Effector CD8-positive, alpha-beta T cell (primary cell): ENCODE data around the gene EYA4.
"Not testable (repeated sequence)": the region's sequence is repeated elsewhere in the genome, so short reads cannot be mapped to it uniquely, and the experiment has no call there.

Experiments used
- DNase-seq: peaks from one replicate; lab custom pipeline; 2025; lab: John Stamatoyannopoulos, UW

The EYA4 gene

DNA sequence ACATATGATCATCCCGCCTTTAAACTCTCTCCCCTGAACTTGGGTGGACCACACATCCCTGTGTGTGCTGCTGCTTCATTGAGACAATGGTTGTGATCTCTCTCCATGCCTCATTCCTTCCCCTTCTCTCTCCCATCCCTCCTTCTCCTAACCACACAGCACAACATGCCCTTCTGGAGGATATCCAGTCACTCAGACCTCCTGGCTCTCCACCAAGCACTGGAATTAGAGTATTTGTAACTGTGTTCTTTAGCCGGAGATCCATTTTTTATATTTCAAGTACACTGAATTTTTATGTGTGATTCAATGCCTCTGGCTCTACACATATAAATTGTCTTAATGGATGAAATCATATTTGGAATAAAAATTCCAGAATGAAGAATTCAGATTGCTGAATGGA lies 287.4 kb downstream of the EYA4 start:
- no peak for DNase-seq

GRCh38 chr6:133532908-133533307 lies 291.8 kb downstream of the EYA4 start:
- no peak for DNase-seq

- no peak for DNase-seq
Observed at GRCh38 chr6:133539502-133540259, 298.5 kb downstream of the EYA4 start.

DNA sequence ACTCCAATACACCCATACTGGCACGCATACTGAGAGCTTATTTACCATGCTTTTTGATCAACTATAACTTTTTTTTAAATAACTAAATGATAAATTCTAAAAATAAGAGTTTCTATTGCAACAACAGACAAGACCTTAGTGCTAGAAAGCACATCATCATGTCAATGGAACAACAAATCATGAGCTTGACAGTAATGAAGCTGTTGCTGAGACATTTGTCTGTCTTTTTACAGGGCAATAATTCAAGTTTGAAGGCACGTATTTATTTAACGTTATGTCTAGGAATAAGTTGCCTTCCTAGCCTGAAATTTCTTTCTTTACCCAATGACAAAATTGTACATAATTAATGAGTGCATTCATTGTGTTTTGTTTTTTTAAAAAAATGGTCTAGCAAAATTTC lies 299.2 kb downstream of the EYA4 start:
- no peak for DNase-seq

DNA sequence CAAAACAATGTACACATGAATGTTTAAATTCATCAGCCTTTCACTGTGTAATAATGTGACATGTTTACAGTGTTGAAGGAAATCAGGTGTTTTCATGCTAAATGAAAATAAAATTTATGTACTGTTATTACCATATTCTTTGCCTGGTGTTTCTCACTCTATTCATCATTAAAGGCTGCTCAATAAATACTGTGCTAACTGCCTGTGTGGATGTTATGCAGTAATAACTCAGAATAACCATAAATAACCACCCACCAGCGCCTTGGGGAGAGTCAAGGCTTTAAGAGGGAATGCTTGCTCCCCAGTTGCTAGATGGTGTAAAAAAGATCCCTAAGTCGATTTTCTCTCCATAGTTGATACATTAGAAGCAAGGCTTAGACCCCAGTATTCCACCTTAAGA lies 299.9 kb downstream of the EYA4 start:
- no peak for DNase-seq

DNA sequence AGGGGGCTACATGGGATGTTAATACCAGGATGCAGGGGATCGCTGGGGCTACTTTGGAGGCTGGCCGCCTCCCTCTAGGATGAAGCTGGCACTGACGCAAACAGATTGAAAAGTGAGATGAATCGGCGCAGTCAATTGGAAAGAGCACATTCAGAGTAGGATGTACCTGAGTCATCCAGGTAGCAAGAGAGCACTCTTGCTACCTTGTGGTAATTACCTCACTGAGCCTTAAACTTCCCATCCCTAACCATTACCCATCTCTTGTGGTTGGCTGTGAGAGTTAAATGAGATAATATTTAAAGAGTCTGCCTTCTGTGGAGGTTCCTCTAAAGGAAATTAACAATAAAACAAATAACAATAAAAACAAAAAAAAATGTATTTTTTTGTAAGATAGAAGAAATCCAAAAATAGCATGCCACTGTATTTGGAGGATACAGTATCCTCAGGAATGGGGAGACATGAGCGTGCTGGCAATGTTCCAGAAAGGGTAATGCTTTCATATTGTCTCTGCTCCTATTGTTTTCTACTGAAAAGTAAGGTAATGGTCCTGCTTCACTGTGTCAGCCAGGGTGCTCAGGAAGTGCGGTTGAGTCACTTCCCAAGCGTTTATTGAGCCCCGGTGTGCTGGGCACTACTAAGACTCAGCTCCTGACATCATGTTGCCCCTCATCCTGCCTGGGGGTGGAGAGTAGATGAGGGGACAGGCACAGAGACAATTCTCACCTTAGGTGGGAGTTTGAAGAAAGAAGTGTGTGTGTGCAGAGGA lies 301.1 kb downstream of the EYA4 start:
- no peak for DNase-seq

DNA sequence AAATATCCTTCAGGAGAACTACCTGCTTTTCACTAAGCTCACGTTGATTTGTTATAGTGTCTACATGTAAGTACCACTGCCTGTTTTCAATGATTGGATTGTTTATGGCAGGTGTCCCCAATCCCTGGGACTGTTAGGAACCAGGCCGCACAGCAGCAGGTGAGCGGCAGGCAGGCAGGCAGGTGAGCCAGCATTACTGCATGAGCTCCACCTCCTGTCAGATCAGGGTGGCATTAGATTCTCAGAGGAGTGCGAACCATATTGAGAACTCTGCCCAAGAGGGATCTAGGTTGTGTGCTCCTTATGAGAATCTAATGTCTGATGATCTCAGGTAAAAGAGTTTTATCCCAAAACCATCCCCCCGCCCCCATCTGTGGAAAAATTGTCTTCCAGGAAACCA lies 303.3 kb downstream of the EYA4 start:
- no peak for DNase-seq

DNA sequence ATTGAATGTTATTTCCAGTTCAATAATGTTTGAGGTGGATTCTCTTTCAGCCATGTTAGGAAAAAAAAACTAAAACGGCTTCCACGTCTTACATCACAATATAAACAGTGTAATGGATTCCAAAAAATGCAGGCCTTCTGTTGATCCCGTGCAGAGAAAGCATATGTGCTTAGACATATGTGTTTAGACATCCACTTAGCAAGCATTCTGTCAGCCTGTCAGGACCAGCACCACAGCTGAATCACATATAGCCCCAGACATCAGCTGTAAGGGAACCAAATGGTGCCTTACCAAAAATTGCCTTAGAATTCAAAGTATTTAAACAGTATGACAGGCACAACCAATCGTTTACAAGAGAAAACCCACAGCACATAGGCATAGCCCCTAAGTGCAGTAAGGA lies 304.9 kb downstream of the EYA4 start:
- DNase-seq, result no peak

GRCh38 chr6:133547136-133547535 lies 306.0 kb downstream of the EYA4 start:
- no peak for DNase-seq

DNA sequence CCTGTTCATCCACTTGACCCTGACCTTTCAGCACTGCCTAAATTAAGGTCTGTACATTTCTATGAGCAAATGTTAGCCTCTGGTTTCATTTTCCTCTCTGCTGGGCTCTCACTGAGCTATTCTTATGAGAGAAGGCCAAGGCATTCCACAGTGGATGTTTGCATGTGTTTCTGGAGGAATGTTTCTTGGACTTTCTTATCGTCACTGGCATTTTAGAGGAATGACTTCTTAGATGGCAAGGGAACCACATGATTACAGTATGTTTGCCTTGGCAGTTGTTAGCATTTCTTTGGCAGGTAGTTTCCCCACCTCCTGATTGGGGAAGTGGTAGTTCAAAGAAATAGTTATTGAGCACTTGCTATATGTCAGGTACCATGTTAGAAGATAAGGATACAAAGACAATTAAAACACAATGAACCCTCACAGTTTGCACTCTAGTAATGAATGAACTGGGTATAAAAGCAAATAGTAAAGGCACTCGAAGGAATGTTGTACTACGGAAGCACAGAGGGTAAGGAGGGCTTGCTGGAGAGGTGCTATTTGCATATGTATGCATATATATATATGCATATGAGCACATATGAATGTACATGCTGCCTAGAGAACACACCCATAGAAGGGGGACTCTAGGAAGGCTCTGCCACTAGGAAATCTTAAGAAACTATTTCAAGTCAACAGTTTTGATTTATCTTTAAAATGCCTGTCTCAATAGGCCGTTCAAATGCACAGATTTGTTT lies 307.4 kb downstream of the EYA4 start:
- DNase-seq, result no peak

- DNase-seq, result no peak
Observed at GRCh38 chr6:133549371-133549801, 308.2 kb downstream of the EYA4 start.

GRCh38 chr6:133550026-133550425 lies 308.9 kb downstream of the EYA4 start:
- DNase-seq, result no peak

GRCh38 chr6:133551436-133551835 lies 310.3 kb downstream of the EYA4 start:
- DNase-seq, result no peak

DNA sequence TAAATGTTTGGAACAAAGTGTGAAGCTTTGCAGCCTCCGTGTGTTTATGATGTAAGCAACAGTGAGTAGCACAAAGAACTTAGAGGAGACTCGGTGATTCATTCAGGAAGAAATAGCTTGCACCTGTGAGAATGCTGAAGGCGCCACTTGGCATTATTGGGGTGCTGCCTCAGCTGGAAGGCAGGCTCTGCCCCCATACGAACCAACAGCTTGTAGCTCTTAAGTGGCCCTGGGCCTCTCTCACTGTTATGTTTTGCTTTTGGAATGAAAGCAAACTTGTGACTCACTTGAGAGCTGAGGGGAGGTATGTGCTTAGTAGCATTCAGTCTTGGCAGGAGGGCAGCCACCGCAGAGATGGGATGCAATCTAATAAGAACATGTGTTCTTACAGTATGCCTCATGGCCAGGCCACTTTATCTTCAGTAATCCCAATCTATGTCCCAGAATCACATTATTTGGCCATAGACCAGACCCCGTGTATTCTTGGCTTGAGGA lies 310.7 kb downstream of the EYA4 start:
- DNase-seq, result no peak

GRCh38 chr6:133553652-133554051 lies 312.5 kb downstream of the EYA4 start:
- DNase-seq, result no peak

DNA sequence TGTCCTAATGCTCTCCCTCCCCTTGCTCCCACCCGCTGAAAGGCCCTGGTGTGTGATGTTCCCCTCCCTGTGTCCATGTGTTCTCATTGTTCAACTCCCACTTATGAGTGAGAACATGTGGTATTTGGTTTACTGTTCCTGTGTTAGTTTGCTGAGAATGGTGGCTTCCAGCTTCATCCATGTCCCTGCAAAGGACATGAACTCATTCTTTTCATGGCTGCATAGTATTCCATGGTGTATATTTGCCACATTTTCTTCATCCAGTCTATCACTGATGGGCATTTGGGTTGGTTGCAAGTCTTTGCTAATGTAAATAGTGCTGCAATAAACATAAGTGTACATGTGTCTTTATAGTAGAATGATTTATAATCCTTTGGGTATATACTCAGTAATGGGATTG lies 313.0 kb downstream of the EYA4 start:
- not testable (repeated sequence) for DNase-seq

- no peak for DNase-seq
Observed at GRCh38 chr6:133555685-133556084, 314.5 kb downstream of the EYA4 start.

GRCh38 chr6:133559926-133560325 lies 318.8 kb downstream of the EYA4 start:
- no peak for DNase-seq

- no peak for DNase-seq
Observed at GRCh38 chr6:133567636-133568035, 326.5 kb downstream of the EYA4 start.

GRCh38 chr6:133568970-133569889 lies 328.1 kb downstream of the EYA4 start:
- DNase-seq, result no peak

DNA sequence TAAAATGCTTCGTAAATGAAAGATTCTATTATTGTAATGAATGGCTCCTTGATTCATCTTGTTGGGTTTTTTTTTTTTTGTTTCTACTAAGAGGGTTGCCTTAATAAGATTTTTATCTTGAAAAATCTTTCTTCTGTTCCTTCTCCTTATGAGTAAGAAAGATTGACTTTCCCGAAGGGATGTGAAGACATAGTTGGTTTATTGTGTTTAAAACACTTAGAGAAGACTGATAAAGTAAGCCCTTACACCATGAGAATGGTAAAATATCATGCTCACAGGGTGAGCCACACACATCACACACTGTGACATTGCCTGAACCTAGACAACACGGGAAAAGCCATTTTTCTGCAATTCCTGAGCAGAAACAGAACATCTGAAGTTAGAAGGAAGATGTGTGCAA lies 330.5 kb downstream of the EYA4 start:
- DNase-seq, result no peak
